ENCODE measurements around the gene IGF2R. TPM values are rescaled to one million over a fixed set of nuclear protein-coding genes. Genes with fewer than 3 reads are reported as not detected.

IGF2R gene
- total RNA-seq, 2 experiments from 2014 or later = 19.3 to 37.6 TPM

DNA sequence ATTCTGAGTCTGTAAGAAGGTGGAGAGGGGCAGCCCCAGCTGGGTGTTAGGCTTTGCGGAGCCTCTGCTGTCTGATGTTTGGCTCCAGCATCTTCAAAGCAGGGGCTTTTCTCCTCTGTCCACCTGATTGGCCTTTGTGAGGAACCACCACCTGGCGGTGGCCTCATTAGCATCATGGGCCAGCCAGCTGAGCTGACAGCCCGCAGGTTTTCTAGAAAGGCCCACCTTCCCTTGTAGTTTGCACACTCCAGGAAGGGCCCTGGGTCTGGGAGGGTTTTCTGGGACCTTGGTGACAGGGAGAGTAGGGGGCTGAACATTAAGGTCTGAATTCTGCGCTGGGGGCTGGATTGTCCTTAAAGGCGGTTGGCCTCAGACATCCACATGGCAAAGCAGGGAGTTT lies 11.6 kb downstream of the IGF2R start:
- Histone ChIP-seq H3K27ac (ENCODE audit: low read depth, low read length, poor library complexity, severe bottlenecking) (no peak overlapping the region), H4K20me1 (ENCODE audit: insufficient read depth, low read length) (peaks cover 17% of the 10 kb centered on the region), H3K9me2 (ENCODE audit: insufficient read depth, low read length) (no peaks in the 10 kb centered on the region), H2AFZ (ENCODE audit: low read length) (no peak overlapping the region), H3K9me3 (ENCODE audit: low read length) (no peaks in the 10 kb centered on the region), H3K4me1 (ENCODE audit: insufficient read depth, low read length, poor library complexity, severe bottlenecking) (peaks cover 55% of the 10 kb centered on the region), H3K4me2 (ENCODE audit: low read length) (0 out of 2 replicates have a peak overlapping the region, but pooled peaks have one; percentile 71), H3K36me3 (ENCODE audit: insufficient read depth, low read length) (no peaks in the 10 kb centered on the region), H3K4me3 (ENCODE audit: low read depth, low read length, poor library complexity, severe bottlenecking) (no peak overlapping the region), H3K79me2 (ENCODE audit: insufficient read depth, low read depth, low read length) (peaks cover 57% of the 10 kb centered on the region; the same call in 1 of the 2 replicates)
- intact Hi-C loops (cut with micrococcal nuclease; ENCODE audit: unreplicated experiment) = no loop called here
- no peak for TF ChIP-seq EZH2phosphoT487 (IDR thresholded peaks at IDR 0.05; ENCODE audit: borderline replicate concordance, low read depth, low read length)
- TF ChIP-seq, protein P1, sequence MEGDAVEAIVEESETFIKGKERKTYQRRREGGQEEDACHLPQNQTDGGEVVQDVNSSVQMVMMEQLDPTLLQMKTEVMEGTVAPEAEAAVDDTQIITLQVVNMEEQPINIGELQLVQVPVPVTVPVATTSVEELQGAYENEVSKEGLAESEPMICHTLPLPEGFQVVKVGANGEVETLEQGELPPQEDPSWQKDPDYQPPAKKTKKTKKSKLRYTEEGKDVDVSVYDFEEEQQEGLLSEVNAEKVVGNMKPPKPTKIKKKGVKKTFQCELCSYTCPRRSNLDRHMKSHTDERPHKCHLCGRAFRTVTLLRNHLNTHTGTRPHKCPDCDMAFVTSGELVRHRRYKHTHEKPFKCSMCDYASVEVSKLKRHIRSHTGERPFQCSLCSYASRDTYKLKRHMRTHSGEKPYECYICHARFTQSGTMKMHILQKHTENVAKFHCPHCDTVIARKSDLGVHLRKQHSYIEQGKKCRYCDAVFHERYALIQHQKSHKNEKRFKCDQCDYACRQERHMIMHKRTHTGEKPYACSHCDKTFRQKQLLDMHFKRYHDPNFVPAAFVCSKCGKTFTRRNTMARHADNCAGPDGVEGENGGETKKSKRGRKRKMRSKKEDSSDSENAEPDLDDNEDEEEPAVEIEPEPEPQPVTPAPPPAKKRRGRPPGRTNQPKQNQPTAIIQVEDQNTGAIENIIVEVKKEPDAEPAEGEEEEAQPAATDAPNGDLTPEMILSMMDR (conservative IDR thresholded peaks at IDR 0.05; ENCODE audit: low read length) = no peak
- DNase-seq (ENCODE audit: low spot score) = no peak
- ChIA-PET CTCF (ENCODE audit: unreplicated experiment) (interaction anchor here (1.5 kb wide), 1 partner anchor 12 kb away, joined by 3 read pairs; no protein-coding TSS in a partner anchor), POLR2A (interaction anchor here (0.9 to 2.1 kb wide), 2 partner anchors 10 to 12 kb away, joined by 5 to 6 read pairs; no protein-coding TSS in a partner anchor)
- no TSS peak for BruUV-seq (replicated peaks)

DNA sequence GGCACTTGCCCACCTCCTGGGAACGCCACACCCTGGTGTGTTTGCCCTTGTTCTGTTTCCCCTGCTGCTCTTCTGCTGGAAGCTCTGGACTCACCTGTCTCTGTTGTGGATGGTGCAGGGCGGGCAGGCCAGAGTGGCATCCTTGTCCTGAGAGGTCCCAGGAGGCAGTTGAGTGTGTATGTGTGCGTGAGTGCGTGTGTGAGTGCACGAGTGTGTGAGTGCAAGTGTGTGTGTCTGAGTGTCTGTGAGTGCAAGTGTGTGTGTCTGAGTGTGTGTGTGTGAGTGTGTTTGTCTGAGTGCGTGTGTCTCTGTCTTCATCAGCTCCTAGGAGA lies 12.2 kb downstream of the IGF2R start:
- H3K79me2 ChIP-seq (ENCODE audit: insufficient read depth, low read depth, low read length) = peaks cover 52% of the 10 kb centered on the region; the same call in 1 of the 2 replicates
- no TSS peak for BruUV-seq (replicated peaks)
- H3K4me1 ChIP-seq (ENCODE audit: insufficient read depth, low read length, poor library complexity, severe bottlenecking) = peaks cover 55% of the 10 kb centered on the region
- intact Hi-C loops (cut with micrococcal nuclease; ENCODE audit: unreplicated experiment) = no loop called here
- H3K4me2 ChIP-seq (ENCODE audit: low read length) = peak overlapping the region; percentile 71
- H3K9me2 ChIP-seq (ENCODE audit: insufficient read depth, low read length) = no peaks in the 10 kb centered on the region
- ChIA-PET POLR2A (interaction anchor here (0.6 to 1.9 kb wide), 6 partner anchors 10 to 281 kb away, joined by 3 to 7 read pairs (median 5); no protein-coding TSS in a partner anchor), CTCF (ENCODE audit: unreplicated experiment) (interaction anchor here (1.5 kb wide), 1 partner anchor 13 kb away, joined by 3 read pairs; no protein-coding TSS in a partner anchor)
- H3K9me3 ChIP-seq (ENCODE audit: low read length) = no peaks in the 10 kb centered on the region
- H3K36me3 ChIP-seq (ENCODE audit: insufficient read depth, low read length) = no peaks in the 10 kb centered on the region
- peak overlapping the region; percentile 47 for H3K4me3 ChIP-seq (ENCODE audit: low read depth, low read length, poor library complexity, severe bottlenecking)
- H2AFZ ChIP-seq (ENCODE audit: low read length) = no peak overlapping the region
- DNase-seq (ENCODE audit: low spot score) = no peak
- H3K27ac ChIP-seq (ENCODE audit: low read depth, low read length, poor library complexity, severe bottlenecking) = no peak overlapping the region
- no peak for TF ChIP-seq EZH2phosphoT487 (IDR thresholded peaks at IDR 0.05; ENCODE audit: borderline replicate concordance, low read depth, low read length)
- TF ChIP-seq, protein P1 (conservative IDR thresholded peaks at IDR 0.05; ENCODE audit: low read length) = no peak
- H4K20me1 ChIP-seq (ENCODE audit: insufficient read depth, low read length) = peaks cover 17% of the 10 kb centered on the region
